M059J (cell line): ENCODE data around the gene COASY. TPM values are rescaled to one million over a fixed set of nuclear protein-coding genes. Genes with fewer than 3 reads are reported as not detected.

ENCODE experiments used
- DNase-seq: peaks from one replicate; pipeline ENCODE4 v3.0.0-alpha.2; 2012; ENCODE audit warnings: low read depth
- total RNA-seq: library from RNA; depleted of rRNA; stranded (reverse); fragments of >200 nt; shearing (Covaris generic); gene quantifications from 2 replicates; pipeline ENCODE4 v1.2.3, GENCODE V29; 2014; rRNA removed

Gene COASY
- total RNA-seq, 1 experiment from 2014 or later = 33.0 TPM

DNA sequence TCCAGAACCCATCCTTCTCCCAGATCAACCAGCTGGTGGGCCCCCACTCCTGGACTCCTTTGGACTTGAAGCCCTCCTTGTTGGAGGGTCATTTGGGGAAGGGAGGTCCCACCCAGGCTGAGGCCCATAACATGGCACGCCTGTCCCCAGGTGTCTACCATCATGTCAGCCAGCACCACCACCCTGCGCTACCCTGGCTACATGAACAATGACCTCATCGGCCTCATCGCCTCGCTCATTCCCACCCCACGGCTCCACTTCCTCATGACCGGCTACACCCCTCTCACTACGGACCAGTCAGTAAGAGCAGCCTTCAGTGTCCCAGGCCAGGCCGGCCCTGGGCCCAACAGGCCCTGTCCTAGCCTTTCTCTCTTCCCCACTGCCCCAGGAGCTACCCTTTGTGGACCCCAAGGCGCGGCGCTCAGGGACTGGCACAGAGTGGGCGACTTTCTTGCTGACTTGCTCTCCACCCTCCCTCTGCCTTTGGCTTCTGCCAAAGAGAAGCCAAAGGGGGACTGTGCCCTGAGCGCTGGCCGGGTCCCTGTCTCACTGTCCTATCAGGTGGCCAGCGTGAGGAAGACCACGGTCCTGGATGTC, 51.8 kb downstream of the COASY start:
- DNase-seq = no peak

Other genes starting within 250 kb of the COASY start
- 69.3 and 112 TPM in 2 replicates for gene STAT3, start 173.7 kb upstream of the COASY start, total RNA-seq
- 233 and 412 TPM in 2 replicates for gene CAVIN1, start 138.9 kb upstream of the COASY start, total RNA-seq
- 21.5 and 29.6 TPM in 2 replicates for gene ATP6V0A1, start 103.3 kb upstream of the COASY start, total RNA-seq
- 19.3 and 27.8 TPM in 2 replicates for gene NAGLU, start 25.9 kb upstream of the COASY start, total RNA-seq
- gene HSD17B1, start 9.2 kb upstream of the COASY start, total RNA-seq = 0.54 TPM in 1 of 2 replicates, not detected in the other
- 39.1 and 42.6 TPM in 2 replicates for gene MLX, start 5.0 kb downstream of the COASY start, total RNA-seq
- gene PSMC3IP, start 15.6 kb downstream of the COASY start, total RNA-seq = 16.0 and 23.2 TPM in 2 replicates
- gene RETREG3, start 47.2 kb downstream of the COASY start, total RNA-seq = 38.7 and 41.9 TPM in 2 replicates
- 148 and 168 TPM in 2 replicates for gene TUBG1, start 47.5 kb downstream of the COASY start, total RNA-seq
- 15.9 and 21.0 TPM in 2 replicates for gene TUBG2, start 97.1 kb downstream of the COASY start, total RNA-seq
- gene PLEKHH3, start 114.8 kb downstream of the COASY start, total RNA-seq = 14.9 and 17.8 TPM in 2 replicates
- gene CCR10, start 119.7 kb downstream of the COASY start, total RNA-seq = 0.32 TPM in 1 of 2 replicates, not detected in the other
- 5.4 and 11.8 TPM in 2 replicates for gene CNTNAP1, start 120.4 kb downstream of the COASY start, total RNA-seq
- 4.5 and 7.8 TPM in 2 replicates for gene EZH1, start 182.9 kb downstream of the COASY start, total RNA-seq
- gene RAMP2, start 199.1 kb downstream of the COASY start, total RNA-seq = 0.49 and 1.0 TPM in 2 replicates
- 88.5 and 97.4 TPM in 2 replicates for gene VPS25, start 211.3 kb downstream of the COASY start, total RNA-seq
- gene WNK4, start 218.5 kb downstream of the COASY start, total RNA-seq = 0.52 and 1.2 TPM in 2 replicates
- gene COA3, start 236.6 kb downstream of the COASY start, total RNA-seq = 95.0 and 99.0 TPM in 2 replicates
- 0.20 TPM in 1 of 2 replicates, not detected in the other for gene CNTD1, start 236.7 kb downstream of the COASY start, total RNA-seq